GM18520 (cell line): ENCODE results near the gene TRUB1.
A peak's percentile ranks its signal among the peaks of the same experiment; 100 is the strongest.

Experiments used
- ATAC-seq: cut with Tn5 transposase; IDR thresholded peaks from one replicate; pipeline ENCODE4 v1.9.1; 2021; ENCODE audit not compliant: unreplicated experiment

The TRUB1 gene

GRCh38 chr10:114974625-114975024 is 36.6 kb downstream of the TRUB1 start:
- ATAC-seq = no peak

GRCh38 chr10:114975091-114975490 is 37.1 kb downstream of the TRUB1 start:
- no peak for ATAC-seq

GRCh38 chr10:114982989-114983388 is 45.0 kb downstream of the TRUB1 start:
- ATAC-seq = no peak

- no peak for ATAC-seq
Observed at GRCh38 chr10:114987995-114988394, 50.0 kb downstream of the TRUB1 start.

- no peak for ATAC-seq
Observed at GRCh38 chr10:114990586-114990985, 52.6 kb downstream of the TRUB1 start.

GRCh38 chr10:114990991-114991390 is 53.0 kb downstream of the TRUB1 start:
- no peak for ATAC-seq

- ATAC-seq = no peak
Observed at GRCh38 chr10:114992189-114992775, 54.3 kb downstream of the TRUB1 start.

- no peak for ATAC-seq
Observed at GRCh38 chr10:114995468-114996247, 57.7 kb downstream of the TRUB1 start.

GRCh38 chr10:114996542-114996941 is 58.5 kb downstream of the TRUB1 start:
- no peak for ATAC-seq

GRCh38 chr10:114998993-114999392 is 61.0 kb downstream of the TRUB1 start:
- ATAC-seq = no peak

- ATAC-seq = peak; percentile 53
Observed at GRCh38 chr10:115001506-115002381, 63.7 kb downstream of the TRUB1 start.

- no peak for ATAC-seq
Observed at GRCh38 chr10:115003396-115003795, 65.4 kb downstream of the TRUB1 start.

- no peak for ATAC-seq
Observed at GRCh38 chr10:115004236-115004862, 66.4 kb downstream of the TRUB1 start.

GRCh38 chr10:115005771-115006170 is 67.8 kb downstream of the TRUB1 start:
- no peak for ATAC-seq

- no peak for ATAC-seq
Observed at GRCh38 chr10:115018185-115018931, 80.4 kb downstream of the TRUB1 start.

- no peak for ATAC-seq
Observed at GRCh38 chr10:115020449-115020848, 82.5 kb downstream of the TRUB1 start.

- no peak for ATAC-seq
Observed at GRCh38 chr10:115022733-115023132, 84.7 kb downstream of the TRUB1 start.

- ATAC-seq = no peak
Observed at GRCh38 chr10:115023715-115024114, 85.7 kb downstream of the TRUB1 start.

- no peak for ATAC-seq
Observed at GRCh38 chr10:115024371-115024770, 86.4 kb downstream of the TRUB1 start.

- ATAC-seq = no peak
Observed at GRCh38 chr10:115026056-115026745, 88.2 kb downstream of the TRUB1 start.
